NK-92 (cell line): ENCODE data around the gene RWDD1.
"Not testable (repeated sequence)": the region's sequence is repeated elsewhere in the genome, so short reads cannot be mapped to it uniquely, and the experiment has no call there.

Experiments used
- DNase-seq: peaks from one replicate; lab custom pipeline; 2025; ENCODE audit not compliant: unreplicated experiment; lab: John Stamatoyannopoulos, UW

The RWDD1 gene

DNA sequence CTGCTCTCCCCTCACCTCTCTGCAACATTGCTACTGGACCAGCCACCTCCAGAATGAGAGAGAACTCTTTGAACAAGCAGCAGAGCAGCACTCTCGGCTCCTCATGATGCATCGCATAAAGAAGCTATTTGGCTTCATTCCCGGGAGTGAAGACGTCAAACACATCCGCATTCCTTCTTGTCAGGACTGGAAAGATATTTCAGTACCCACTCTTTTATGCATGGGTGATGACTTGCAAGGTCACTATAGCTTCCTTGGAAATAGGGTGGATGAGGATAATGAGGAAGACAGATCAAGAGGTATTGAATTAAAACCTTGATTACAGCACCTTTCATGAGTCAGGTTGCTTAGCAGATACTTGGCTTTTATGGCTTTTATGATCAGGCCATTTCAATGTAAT is 13.4 kb upstream of the RWDD1 start:
- no peak for DNase-seq

GRCh38 chr6:116560130-116560529 is 11.2 kb upstream of the RWDD1 start:
- no peak for DNase-seq

GRCh38 chr6:116561377-116562018 is 9.8 kb upstream of the RWDD1 start:
- no peak for DNase-seq

GRCh38 chr6:116562019-116562403 is 9.3 kb upstream of the RWDD1 start:
- DNase-seq = no peak

DNA sequence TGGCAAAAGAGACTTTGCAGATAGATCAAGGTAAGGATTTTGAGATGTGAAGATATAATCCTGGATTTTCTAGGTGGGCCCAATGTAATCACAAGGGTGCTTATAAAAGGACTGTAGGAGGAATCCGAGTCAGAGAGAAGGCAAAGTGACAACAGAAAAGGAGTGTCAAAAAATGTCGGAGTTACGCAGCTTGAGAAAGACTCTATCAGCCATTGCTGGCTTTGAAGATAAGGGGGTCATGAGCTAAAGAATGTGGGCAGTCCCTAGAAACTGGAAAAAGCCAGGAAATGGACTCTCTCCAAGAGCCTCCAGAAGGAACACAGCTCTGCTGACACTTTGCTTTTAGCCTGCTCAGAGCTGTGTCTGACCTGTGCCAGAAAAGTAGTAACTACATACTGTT is 8.7 kb upstream of the RWDD1 start:
- DNase-seq = no peak

DNA sequence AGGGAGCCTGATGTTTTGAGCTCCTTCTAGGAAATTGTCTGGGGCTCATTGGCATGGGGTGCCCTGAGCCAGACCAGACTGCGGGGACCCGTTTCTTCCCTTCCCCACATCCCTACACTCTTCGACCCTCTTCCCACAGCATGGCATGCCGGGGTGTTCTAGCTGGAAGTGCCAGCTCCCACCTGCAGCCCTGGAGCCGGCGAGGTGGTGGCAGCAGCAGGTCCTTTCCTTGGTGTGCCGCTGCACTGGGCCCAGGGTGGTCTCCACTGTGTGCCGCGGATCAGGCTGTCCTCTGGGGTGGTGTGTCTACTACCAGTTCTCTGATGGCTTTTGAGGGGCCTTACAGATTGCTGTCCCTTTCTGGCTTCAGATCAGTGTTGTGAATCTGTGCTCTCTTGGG is 7.5 kb upstream of the RWDD1 start:
- DNase-seq = no peak

DNA sequence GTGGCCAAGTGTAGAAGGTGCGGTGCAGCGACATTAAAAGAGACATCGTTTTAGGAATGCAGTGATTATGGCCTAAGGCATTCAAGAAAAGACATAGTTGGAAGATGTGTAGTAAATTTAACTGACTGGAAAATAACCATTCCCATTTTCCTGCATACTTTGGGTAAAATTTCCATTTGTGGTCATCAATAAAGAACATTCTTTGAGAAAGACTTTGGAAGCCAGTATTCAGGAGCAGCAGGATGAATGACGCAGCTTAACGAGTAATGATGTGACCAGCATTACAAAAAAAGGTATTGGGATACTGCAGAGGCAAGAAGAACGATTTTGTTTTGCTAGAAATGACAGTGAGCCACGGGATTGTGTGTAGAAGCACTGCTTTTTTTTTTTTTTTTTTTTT is 7.0 kb upstream of the RWDD1 start:
- DNase-seq = no peak

GRCh38 chr6:116564921-116565872 is 6.1 kb upstream of the RWDD1 start:
- DNase-seq = no peak

DNA sequence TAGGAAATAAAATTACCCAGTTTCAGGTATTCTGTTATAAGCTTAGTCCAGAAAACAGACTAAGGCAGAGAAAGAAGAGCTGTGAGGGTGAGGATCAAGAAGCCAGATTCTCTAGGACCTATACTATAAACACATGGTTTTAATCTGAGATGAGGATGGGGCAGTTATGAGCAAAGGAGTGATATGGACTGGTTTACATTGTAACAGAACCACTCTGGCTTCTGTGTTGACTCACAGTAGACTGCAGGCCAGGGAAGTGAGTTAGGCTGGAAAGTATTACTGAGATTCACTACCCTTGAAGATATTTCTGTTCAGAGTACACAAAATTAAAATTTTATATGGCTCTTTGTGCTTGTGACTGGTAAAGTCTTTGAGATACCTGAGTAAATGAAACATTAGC is 3.2 kb upstream of the RWDD1 start:
- DNase-seq = no peak

DNA sequence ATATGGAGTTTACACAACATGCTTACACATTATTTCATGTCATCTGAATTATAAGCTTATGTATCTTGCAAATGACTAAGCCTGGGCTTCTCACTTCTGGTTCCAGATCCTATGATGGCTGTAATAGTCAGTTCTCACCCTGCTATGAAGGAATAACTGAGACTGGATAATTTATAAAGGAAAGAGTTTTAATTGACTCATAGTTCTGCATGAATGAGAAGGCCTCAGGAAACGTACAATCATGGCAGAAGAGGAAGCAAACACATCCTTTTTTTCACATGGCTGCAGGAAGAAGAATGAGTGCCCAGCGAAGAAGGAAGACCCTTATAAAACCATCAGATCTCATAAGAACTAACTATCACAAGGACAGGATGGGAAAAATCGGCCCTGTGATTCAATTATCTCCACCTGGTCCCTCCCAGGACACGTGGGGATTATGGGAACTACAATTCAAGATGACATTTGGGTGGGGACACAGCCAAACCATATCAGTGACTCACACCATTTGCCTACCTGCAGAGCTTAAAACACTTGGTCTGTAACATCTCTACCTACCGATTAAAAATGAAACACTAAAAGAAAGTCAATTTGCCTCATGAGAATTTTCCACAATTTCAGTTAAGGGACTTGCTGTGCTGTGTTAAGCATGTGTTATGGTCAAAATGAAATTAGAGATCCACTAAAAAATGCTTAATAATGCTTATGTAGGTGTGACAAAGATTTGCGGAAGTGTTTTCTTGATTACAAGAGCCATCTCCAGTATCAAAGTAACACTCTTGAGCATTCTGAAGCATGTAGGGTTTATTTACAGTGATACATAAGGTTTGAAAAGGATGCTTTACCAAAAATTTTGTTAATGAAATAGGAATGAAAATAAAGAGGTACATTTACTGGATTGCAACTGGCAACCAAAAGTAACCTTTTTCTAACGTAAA is 2.2 kb upstream of the RWDD1 start:
- no peak for DNase-seq

- DNase-seq = no peak
These were observed 338 bp downstream of the RWDD1 start for GRCh38 chr6:116571683-116572000.

- DNase-seq = no peak
These were observed 858 bp downstream of the RWDD1 start for GRCh38 chr6:116572162-116572561.

DNA sequence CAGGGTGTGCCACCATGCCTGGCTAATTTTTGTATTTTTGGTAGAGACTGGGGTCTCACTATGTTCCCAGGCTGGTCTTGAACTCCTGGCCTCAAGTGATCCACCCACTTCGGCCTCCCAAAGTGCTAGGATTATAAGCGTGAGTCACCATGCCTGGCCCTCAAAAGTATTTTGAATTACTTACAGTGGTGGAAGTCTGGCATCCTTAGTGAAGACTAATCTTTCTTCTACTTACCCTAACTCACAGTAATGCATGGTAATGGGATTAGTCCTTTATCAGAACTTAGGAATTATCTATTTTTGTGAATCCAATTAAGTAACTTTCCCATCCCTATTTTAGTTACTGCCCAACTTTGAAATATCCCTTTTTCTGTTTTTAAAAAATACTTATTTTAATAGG is 3.9 kb downstream of the RWDD1 start:
- no peak for DNase-seq

DNA sequence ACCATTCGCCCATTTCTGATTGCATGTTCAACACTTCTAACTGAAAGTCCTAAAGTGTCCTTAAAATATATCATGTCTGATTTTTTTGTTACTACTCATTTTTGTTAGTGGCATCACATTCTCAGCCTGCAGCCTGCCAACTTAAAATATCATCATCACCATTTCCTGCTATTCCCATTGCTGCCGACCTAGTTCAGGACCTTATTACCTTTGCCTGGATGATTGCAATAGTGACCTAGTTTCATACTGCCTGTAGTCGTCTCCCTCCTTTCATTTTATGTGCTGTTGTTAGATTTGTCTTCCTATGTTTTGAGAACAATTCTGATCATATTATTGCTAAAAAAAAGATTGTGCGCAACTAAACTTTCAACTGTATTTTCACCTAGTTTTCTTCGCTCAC is 6.2 kb downstream of the RWDD1 start:
- DNase-seq = no peak

GRCh38 chr6:116578335-116578734 is 7.0 kb downstream of the RWDD1 start:
- no peak for DNase-seq

DNA sequence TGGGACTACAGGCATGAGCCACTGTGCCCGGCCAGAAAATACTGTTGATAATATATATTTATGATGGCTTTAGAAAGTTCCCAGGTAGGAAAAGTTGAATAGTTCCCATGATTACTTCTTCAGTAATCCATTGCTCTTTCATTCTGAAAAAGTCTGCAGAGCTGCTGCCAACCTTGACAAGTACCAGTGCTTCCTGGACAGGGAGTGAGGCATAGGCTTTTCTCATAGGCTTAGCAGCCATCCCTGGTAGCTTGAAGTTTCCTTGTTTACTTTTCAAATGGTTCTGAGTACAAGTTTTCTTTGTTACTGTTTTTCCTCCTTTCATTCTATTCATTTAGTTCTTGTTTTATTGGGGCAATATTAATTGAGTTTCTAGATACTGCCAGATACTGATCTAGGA is 7.8 kb downstream of the RWDD1 start:
- no peak for DNase-seq

DNA sequence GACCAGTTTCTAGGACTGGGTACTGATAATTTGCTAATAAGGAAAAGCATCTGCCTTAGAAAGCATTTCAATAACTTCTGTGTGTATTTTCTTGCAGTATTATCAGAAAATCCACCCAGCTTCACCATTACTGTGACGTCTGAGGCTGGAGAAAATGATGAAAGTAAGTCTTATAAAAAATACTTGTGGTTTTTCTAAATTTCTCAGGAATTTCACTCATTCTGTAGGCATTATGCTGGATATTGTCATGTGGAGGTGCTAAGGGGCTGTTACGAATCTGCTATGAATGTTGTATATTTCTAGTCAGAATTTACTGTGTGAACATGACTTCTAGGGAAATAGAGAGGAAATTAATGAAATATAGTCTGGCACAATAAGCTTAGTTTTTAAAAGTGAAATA is 8.9 kb downstream of the RWDD1 start:
- DNase-seq = no peak

DNA sequence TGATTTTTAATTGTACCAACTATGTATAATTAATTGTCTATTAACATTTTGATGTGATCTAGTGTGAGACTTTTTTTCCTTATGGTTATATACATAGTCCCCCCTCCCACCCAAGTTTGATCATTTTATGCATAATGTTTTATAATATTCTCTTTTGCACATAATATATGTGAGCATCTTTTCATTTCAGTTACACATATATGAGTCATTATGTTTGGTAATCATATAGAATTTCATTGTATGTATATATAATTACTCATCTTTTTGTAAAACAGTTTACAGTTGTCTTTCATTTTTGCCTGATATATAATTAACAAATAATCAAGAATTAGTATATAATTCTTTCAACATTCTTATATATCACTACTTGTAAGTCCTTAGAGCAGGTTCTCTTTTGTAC is 15.0 kb downstream of the RWDD1 start:
- no peak for DNase-seq

DNA sequence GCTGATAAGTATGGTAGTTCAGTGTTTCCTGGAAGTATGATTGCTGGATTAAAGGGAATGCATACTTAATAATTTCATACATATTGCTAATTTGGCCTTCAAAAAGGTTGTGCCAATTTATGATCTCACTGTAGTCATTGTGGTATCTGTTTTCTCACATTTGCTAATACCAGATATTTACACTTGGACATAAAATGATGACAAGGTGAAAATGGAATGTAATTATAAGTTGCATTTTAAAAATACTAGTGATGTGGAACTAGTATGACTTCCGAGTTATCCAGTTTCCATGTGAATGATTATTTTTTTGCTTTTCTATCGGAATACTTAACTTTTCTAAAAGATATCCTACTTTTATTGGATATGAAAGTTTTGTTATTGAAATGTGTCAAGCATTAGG is 15.4 kb downstream of the RWDD1 start:
- no peak for DNase-seq

DNA sequence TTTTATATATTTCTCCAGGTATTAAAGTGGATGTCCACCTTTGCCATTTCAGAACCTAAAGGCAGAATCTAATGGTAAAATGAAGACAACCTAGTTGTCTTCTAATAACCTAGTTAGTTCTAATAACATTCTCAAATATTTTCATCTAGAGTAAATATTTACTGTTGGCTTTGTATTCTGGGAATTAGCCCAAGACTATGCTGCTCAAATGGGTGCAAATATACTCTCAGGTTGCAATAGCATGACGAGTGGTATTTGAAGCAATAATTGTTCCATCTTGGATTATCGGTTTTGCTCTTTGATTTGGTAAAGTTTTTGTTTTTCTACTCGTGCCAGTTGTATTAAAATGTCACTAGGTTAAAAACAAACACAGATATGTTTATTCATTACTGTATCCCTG is 23.9 kb downstream of the RWDD1 start:
- no peak for DNase-seq

GRCh38 chr6:116596815-116597214 is 25.5 kb downstream of the RWDD1 start:
- no peak for DNase-seq

DNA sequence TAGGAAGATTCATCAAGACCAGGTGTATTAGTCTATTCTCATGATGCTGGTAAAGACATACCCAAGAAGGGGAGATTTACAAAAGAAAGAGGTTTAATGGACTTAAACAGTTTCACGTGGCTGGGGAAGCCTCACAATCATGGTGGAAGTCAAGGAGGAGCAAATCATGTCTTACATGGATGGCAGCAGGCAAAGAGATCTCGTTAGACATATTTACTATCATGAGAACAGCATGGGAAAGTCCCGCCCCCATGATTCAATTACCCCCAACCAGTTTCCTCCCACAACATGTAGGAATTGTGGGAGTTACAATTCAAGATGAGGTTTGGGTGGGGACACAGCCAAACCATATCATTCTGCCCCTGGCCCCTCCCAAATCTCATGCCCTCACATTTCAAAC is 32.6 kb downstream of the RWDD1 start:
- DNase-seq = not testable (repeated sequence)
